HEK293T (cell line): ENCODE measurements around the gene ADNP.

Experiments
- BHLHE40 ChIP-seq: fragments of 450-650 bp; IDR thresholded peaks from 2 replicates; pipeline ENCODE4 v1.6.1; 2016; ENCODE audit warnings: mild to moderate bottlenecking, moderate library complexity, borderline replicate concordance
- ELF4 ChIP-seq: fragments of 450-650 bp; IDR thresholded peaks from 2 replicates; pipeline ENCODE4 v1.6.1; 2017; ENCODE audit warnings: antibody characterized with exemption

DNA sequence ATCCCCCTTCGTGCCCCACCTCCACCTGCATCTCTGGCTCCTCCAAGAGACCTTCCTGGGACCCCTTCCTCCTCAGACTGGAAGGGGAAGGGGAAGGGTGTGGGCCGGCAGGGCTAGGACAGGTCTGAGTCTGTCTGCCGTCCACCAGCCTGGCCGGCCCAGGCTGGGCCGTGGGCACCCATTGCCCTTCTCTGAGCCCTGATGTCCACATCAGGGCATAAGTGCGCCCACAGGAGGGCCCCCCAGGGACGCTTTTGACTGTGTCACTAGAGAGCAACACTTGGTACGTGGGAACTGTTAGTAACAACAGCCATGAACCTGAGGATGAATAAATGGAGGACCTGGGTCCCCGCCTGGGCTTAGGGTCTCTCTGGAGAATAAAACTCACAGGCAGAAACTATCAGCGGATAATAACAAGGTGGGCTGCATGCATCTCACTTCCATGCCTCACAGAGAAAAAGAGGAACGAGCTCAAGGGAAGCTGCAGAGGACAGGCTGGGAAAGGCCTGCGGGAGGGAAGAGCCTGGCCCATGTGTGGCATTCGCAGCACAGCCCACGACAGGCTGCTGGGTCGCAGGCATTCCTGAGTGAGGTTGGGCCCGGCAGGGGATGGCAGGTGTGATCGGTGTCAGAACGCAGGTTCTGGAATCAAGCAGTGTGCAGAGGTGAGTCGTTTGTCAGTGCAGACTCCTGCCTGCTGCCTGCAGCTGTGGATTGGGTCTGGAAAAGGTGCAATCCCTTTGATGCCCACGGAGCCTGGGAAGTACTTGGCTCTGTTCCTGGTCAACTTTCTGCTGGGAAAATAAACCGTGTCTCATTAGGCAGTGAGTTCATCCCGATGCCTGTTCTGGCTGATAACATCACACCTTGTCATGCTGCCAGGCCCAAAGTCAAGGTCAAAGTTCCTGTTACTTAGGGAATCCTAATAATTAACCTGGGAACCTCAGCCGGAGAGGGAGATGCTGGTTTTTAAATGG, 75.5 kb downstream of the ADNP start:
- no peak for TF ChIP-seq ELF4
- no peak for TF ChIP-seq BHLHE40
